Adrenal gland (tissue), 12 donors: ENCODE data around the gene GRB10. TPM values are rescaled to one million over a fixed set of nuclear protein-coding genes. Genes with fewer than 3 reads are reported as not detected.

Experiments used
- DNase-seq, 7 donors: peaks; one replicate each; pipeline ENCODE4 v3.0.0-alpha.2; 2019 to 2020
- H3K27ac ChIP-seq, 5 donors: fragments of 200-600 bp; sonication (generic) in 4 of 5; 1 replicate in 3 of 5; 2 replicates in 2 of 5; pipeline versions ENCODE4 v1.5.1 to v1.8.0; 2016 to 2020; ENCODE audit warnings: mild to moderate bottlenecking in 1 of 5
- H3K27me3 ChIP-seq: fragments of 200-600 bp; 2 replicates; pipeline ENCODE4 v1.8.0; 2021
- H3K36me3 ChIP-seq, 2 donors: fragments of 200-600 bp; replicated peaks in 1 of 2; 1 replicate in 1 of 2; 2 replicates in 1 of 2; pipeline versions ENCODE4 v1.5.1 to v1.8.0; 2018 to 2022
- H3K4me1 ChIP-seq, 2 donors: fragments of 200-600 bp; replicated peaks in 1 of 2; 1 replicate in 1 of 2; 2 replicates in 1 of 2; pipeline versions ENCODE4 v1.5.1 to v1.8.0; 2018 to 2021
- H3K4me3 ChIP-seq, 4 donors: fragments of 200-600 bp; sonication (generic) in 3 of 4; one replicate each; pipeline ENCODE4 v1.5.1; 2016 to 2018
- H3K9me3 ChIP-seq, 3 donors: fragments of 200-600 bp; sonication (generic) in 1 of 3; replicated peaks in 1 of 3; 1 replicate in 2 of 3; 2 replicates in 1 of 3; pipeline versions ENCODE4 v1.5.1 to v1.8.0; 2016 to 2021
- POLR2A ChIP-seq, 2 donors: fragments of 450-650 bp; IDR thresholded peaks; one replicate each; pipeline ENCODE4 v1.6.1; 2017; ENCODE audit warnings: antibody characterized with exemption in 2 of 2, mild to moderate bottlenecking in 2 of 2, moderate library complexity in 1 of 2
- WGBS, 4 donors: extraction: QIAGEN DNeasy Blood & Tissue Kit in 2 of 4; methylation state at CpG; one replicate each; pipeline versions ENCODE4 v1.1.5 to v1.1.7; 2013 to 2017; 5-methylcytosine and 5-hydroxymethylcytosine counted together
- intact Hi-C, 2 donors: fragments of 100-400 bp; cut with DNase I; formaldehyde crosslinking; loops; one replicate each; pipeline versions ENCODE4 v1.14.1 to v1.15.0; 2022 to 2023
- polyA plus RNA-seq, 3 donors: library from polyadenylated mRNA; stranded (reverse); fragments of 200-250 nt in 2 of 3; fragments of 350-450 nt in 1 of 3; fragmentation: Illumina TruSeq in 1 of 3; extraction: RNeasy Lipid Tissue Mini Kit (QIAGEN cat#74804) in 1 of 3; gene quantifications; one replicate each; pipeline ENCODE4 v1.2.3, GENCODE V29; 2013 to 2014
- total RNA-seq, 9 donors: library from RNA; depleted of rRNA in 4 of 9; stranded (reverse); fragments of >200 nt in 4 of 9; fragments of 120-200 nt in 1 of 9; fragmentation: NEBNext Ultra II Directional in 1 of 9; extraction: Animal tissue kit (Norgen Biotek cat#: 25700) in 1 of 9; gene quantifications; one replicate each; pipeline versions ENCODE4 v1.1.0 to v1.2.4, GENCODE V29; 2013 to 2023
- TF ChIP-seq, protein P1 (sequence below), 6 experiments: fragments of 450-650 bp in 4 of 6; fragments of 200-600 bp in 2 of 6; sonication (generic) in 1 of 6; IDR thresholded peaks; 1 replicate in 5 of 6; 2 replicates in 1 of 6; pipeline versions ENCODE4 v1.5.1 to v1.8.0; 2016 to 2021; ENCODE audit warnings: antibody characterized with exemption in 6 of 6, mild to moderate bottlenecking in 2 of 6, moderate library complexity in 1 of 6
- donor health status: healthy with polysubstance abuse.
- donor health status: Bipolar disorder and iron deficiency.
- donor health status: DM: yes; HTN: yes; CAD: no.
- donor health status: DM: no; HTN: no; CAD: no.
- donor health status: DM: no; HTN: no; CAD: no.
- donor health status: DM: yes; HTN: yes; CAD: no.

Gene GRB10
- total and polyA plus RNA-seq, 12 donors: 33.5 to 158 (median 67.3) TPM

DNA sequence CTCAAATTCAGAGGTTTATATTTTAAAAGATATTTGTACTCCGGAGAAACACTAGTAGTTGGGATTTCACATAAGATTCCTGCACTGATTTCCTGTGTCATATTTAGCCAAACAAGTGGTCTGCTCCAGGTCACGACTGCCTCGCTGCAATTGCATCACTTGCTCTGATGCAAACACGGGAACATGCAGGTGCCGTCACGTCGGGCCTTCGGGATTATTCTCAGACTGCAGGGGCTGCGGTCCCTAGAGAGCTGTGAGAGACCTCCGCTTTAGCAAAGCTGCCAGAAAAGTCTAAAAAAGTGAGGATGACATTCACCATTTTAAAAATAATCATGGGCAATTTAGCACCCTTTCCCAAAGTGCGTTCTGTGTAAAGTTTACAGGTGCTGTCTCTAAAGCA lies 124.0 kb downstream of the GRB10 start:
- no peak for TF ChIP-seq POLR2A (IDR thresholded peaks at IDR 0.05)
- TF ChIP-seq, protein P1, sequence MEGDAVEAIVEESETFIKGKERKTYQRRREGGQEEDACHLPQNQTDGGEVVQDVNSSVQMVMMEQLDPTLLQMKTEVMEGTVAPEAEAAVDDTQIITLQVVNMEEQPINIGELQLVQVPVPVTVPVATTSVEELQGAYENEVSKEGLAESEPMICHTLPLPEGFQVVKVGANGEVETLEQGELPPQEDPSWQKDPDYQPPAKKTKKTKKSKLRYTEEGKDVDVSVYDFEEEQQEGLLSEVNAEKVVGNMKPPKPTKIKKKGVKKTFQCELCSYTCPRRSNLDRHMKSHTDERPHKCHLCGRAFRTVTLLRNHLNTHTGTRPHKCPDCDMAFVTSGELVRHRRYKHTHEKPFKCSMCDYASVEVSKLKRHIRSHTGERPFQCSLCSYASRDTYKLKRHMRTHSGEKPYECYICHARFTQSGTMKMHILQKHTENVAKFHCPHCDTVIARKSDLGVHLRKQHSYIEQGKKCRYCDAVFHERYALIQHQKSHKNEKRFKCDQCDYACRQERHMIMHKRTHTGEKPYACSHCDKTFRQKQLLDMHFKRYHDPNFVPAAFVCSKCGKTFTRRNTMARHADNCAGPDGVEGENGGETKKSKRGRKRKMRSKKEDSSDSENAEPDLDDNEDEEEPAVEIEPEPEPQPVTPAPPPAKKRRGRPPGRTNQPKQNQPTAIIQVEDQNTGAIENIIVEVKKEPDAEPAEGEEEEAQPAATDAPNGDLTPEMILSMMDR (IDR thresholded peaks at IDR 0.05): no peak

DNA sequence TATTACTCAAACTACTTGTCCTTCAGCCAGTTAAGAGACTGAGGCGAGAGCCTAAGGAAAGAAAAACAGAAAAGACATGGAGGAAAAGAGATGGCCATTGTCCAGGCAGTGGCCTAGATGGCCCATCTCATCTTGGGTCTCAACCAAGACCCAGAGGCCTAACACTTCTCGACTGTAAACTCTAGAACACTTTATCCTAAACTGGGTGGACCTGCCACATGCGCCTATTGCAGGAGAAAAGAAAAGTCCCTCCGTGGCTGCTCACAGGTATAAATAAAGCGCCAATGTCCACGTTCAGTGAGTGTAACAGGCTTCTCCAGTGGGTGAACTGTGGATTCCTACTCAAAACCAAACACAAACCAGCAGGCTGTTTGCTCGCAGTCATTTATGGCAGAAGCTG lies 124.8 kb downstream of the GRB10 start:
- Histone ChIP-seq H3K9me3 (no peaks in the 10 kb centered on the region), H3K4me1 (peaks cover 12 to 53% of the 10 kb centered on the region in 2 donors), H3K27me3 (no peaks in the 10 kb centered on the region), H3K27ac (peak overlapping the region in 4 of 5 donors; percentile 21 to 62 (median 51)), H3K4me3 (no peak overlapping the region), H3K36me3 (peaks cover 0 to 14% of the 10 kb centered on the region in 2 donors)
- WGBS, 4 donors: 81 to 88% (median 84%) methylated on average over 7 of the region's 7 CpGs
- DNase-seq: peak in 1 of 7 donors; percentile 17
- intact Hi-C loops: no loop called here
- TF ChIP-seq POLR2A (IDR thresholded peaks at IDR 0.05): no peak
- TF ChIP-seq, protein P1 (IDR thresholded peaks at IDR 0.05): peak in 1 of 6 experiments; percentile 13

More for the DNA sequence above, 124.0 kb downstream of the GRB10 start:
- Histone ChIP-seq H3K9me3 (no peaks in the 10 kb centered on the region), H3K27me3 (no peaks in the 10 kb centered on the region), H3K27ac (peak overlapping the region in 1 of 5 donors; percentile 62), H3K4me3 (no peak overlapping the region), H3K4me1 (peaks cover 12 to 55% of the 10 kb centered on the region in 2 donors), H3K36me3 (peaks cover 0 to 20% of the 10 kb centered on the region in 2 donors)
- DNase-seq: peak in 2 of 7 donors; percentile 19 to 38
- WGBS, 4 donors: 86 to 88% (median 87%) methylated on average over 11 of the region's 11 CpGs
- intact Hi-C loops: no loop called here

DNA sequence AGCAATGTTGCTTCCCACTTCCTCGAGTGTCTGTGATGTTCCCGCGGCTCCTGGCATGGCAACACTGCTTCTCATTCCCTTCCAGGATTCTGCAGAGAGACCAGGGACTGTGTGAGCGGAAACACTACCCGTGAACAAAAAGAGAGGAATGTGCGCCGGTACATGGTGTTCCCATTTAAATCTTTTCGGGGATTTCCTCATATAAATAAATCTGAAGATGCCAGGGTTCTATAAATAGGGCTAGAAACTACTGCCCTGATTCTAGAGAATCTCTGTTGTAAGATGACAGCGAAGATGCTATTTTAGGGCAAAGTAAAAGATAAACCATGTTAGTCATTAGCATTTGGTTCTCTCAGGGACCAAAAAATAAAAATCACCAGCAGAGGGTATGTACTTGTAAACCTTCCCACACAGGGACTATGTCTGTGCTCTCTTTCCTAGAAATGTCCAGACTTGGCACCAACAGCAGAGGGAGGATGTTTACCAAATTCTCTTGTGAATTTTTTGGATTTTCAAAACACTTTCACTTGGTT lies 125.3 kb downstream of the GRB10 start:
- WGBS, 4 donors: 46 to 57% (median 53%) methylated on average over 9 of the region's 9 CpGs
- H3K27ac ChIP-seq: peak overlapping the region in 4 of 5 donors; percentile 23 to 79 (median 51)
- no peak overlapping the region for H3K4me3 ChIP-seq
- intact Hi-C loops: no loop called here
- H3K4me1 ChIP-seq: peaks cover 12 to 48% of the 10 kb centered on the region in 2 donors
- DNase-seq: peak in 6 of 7 donors; percentile 46 to 85 (median 64)
- peaks cover 0 to 14% of the 10 kb centered on the region in 2 donors for H3K36me3 ChIP-seq
- TF ChIP-seq, protein P1 (IDR thresholded peaks at IDR 0.05): peak in 4 of 6 experiments; percentile 33 to 51 (median 38)
- no peak for TF ChIP-seq POLR2A (IDR thresholded peaks at IDR 0.05)
- no peaks in the 10 kb centered on the region for H3K9me3 ChIP-seq
- H3K27me3 ChIP-seq: no peaks in the 10 kb centered on the region

DNA sequence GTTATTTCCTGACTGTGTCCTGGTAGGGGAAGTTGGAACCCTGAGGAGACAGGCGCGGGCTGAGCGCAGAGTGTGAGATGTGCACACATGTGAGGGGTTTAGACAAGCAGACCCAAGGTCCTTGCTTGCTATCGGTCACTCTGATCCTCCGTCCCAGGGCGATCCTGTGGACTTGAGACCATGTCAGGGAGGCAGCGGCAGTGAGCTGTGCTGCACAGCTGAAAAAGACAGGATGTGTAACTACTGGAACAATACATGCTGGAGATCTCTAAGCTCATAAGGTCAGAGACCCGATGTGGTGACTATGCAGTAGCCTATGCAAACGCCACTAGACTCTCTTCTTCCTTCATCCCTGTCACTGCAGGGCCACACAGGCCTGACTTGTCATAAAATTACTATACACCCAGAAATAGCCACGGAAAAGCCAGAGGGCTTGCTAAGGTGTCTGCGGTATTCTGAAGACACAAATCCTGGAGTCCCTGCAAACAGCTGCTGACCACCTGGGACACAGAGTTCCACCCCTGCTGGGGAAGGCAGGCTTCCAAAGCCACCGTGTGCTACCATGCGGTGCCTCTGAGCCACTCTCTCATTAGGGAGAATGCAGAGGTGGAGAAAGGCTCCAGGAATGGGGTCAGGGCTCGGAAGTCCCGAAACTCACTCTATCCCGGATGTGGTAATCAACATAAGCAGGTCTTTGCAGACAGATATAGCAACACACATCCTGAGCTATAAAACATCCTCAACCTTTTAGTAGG lies 126.4 kb downstream of the GRB10 start:
- intact Hi-C loops: no loop called here

More for the DNA sequence above, 126.4 kb downstream of the GRB10 start:
- Histone ChIP-seq H3K27me3 (no peaks in the 10 kb centered on the region), H3K4me3 (no peak overlapping the region), H3K4me1 (peaks cover 12 to 37% of the 10 kb centered on the region in 2 donors), H3K9me3 (no peaks in the 10 kb centered on the region), H3K27ac (peak overlapping the region in 4 of 5 donors; percentile 23 to 79 (median 46)), H3K36me3 (peaks cover 0 to 7% of the 10 kb centered on the region in 2 donors)
- peak in 1 of 7 donors; percentile 22 for DNase-seq
- 74 to 87% (median 78%) methylated on average over 6 to 16 of the region's 16 CpGs for WGBS, 4 donors
- TF ChIP-seq POLR2A (IDR thresholded peaks at IDR 0.05): no peak
- TF ChIP-seq, protein P1 (IDR thresholded peaks at IDR 0.05): no peak
